ENCODE measurements around the gene KRT75. TPM values are rescaled to one million over a fixed set of nuclear protein-coding genes. Genes with fewer than 3 reads are reported as not detected.

KRT75 gene
- total RNA-seq, 1 experiment from 2014 or later, result not detected

DNA sequence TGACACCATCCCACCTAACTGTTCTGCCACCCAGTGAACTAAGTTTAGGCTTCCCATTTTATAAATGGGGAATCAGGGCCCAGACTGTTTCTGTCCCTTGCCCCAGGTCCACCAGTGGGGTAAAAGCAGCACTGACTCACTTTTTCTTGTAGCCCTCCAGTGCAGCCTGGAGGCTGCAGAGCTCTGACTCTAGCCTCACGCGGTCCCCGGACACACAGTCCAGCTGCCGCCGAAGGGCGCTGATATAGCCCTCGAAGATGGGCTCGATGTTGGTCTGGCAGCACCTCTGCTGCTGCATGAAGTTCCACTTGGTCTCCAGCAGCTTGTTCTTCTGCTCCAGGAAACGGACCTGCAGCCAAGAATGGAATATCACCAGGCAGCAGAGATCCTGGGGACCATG is 30.6 kb downstream of the KRT75 start:
- H2BK12ac ChIP-seq (ENCODE audit: insufficient read length, low read depth, low read length), result no peak overlapping the region
- Mint-ChIP-seq H3K27ac (no peak overlapping the region), H3K4me1 (peaks cover 10 to 13% of the 10 kb centered on the region in 2 experiments), H3K27me3 (ENCODE audit: low read depth) (peaks cover 3% of the 10 kb centered on the region), H3K4me3 (no peak overlapping the region), H3K9me3 (peaks cover 8 to 9% of the 10 kb centered on the region in 2 experiments), H3K36me3 (ENCODE audit: insufficient read depth in 1 of 3, low read depth in 3 of 3) (peaks cover 0 to 3% (median 1%) of the 10 kb centered on the region in 3 experiments; a peak in 4 of 7 replicates)
- no peak overlapping the region for H3K4ac ChIP-seq (ENCODE audit: low read depth, low read length)
- H3K27ac ChIP-seq (ENCODE audit: insufficient read length, low read depth, low read length), result no peak overlapping the region
- H3K23me2 ChIP-seq (ENCODE audit: insufficient read length, low read depth, low read length, poor library complexity, severe bottlenecking), result no peaks in the 10 kb centered on the region
- no peak overlapping the region for H4K91ac ChIP-seq (ENCODE audit: insufficient read length, low read depth, low read length)
- H2BK15ac ChIP-seq (ENCODE audit: low read depth, low read length), result no peak overlapping the region
- no peak overlapping the region for H3T11ph ChIP-seq (ENCODE audit: low read length)
- no peak overlapping the region for H3K9ac ChIP-seq (ENCODE audit: extremely low read depth, insufficient read length, low read length)
- no peak overlapping the region for H4K8ac ChIP-seq (replicated peaks; ENCODE audit: insufficient read length, low read depth, low read length)
- DNase-seq, result no peak
- WGBS (ENCODE audit: extremely low coverage, insufficient read length, low lambda C conversion rate), result no CpG with 5 or more reads among the region's 9 CpGs
- H3K79me2 ChIP-seq (ENCODE audit: insufficient read depth, low read length), result no peaks in the 10 kb centered on the region
- H3K18ac ChIP-seq (ENCODE audit: insufficient read length, low read depth, low read length), result no peak overlapping the region
- H4K5ac ChIP-seq (ENCODE audit: insufficient read length, low read depth, low read length), result no peak overlapping the region
- no peak overlapping the region for H3K4me2 ChIP-seq (ENCODE audit: insufficient read depth, insufficient read length, low read length)
- no peaks in the 10 kb centered on the region for H3K79me1 ChIP-seq (ENCODE audit: insufficient read depth, low read depth, low read length, poor library complexity, severe bottlenecking)
- no peaks in the 10 kb centered on the region for H3K9me3 ChIP-seq (ENCODE audit: control insufficient read depth, low read depth, low read length)
- no peaks in the 10 kb centered on the region; the same call in 1 of the 2 replicates for H3K27me3 ChIP-seq (ENCODE audit: insufficient read depth, low read length)
- no peaks in the 10 kb centered on the region for H4K20me1 ChIP-seq (ENCODE audit: control insufficient read depth, insufficient read depth, insufficient read length)
- no peak overlapping the region for H2BK5ac ChIP-seq (ENCODE audit: insufficient read length, low read length)
- H3K14ac ChIP-seq (ENCODE audit: insufficient read depth, low read length), result no peak overlapping the region
- no peak overlapping the region for H3K56ac ChIP-seq (ENCODE audit: insufficient read length, low read depth, low read length)
- no peak overlapping the region for H3K23ac ChIP-seq (ENCODE audit: insufficient read length, low read depth, low read length)
- no peak overlapping the region for H2BK120ac ChIP-seq (ENCODE audit: low read depth, low read length, poor library complexity, severe bottlenecking)
- H2AK5ac ChIP-seq (ENCODE audit: insufficient read length, low read length), result no peak overlapping the region
- H2AFZ ChIP-seq (ENCODE audit: low read length), result no peak overlapping the region
- no peak overlapping the region for H2BK20ac ChIP-seq (ENCODE audit: low read depth, low read length, poor library complexity, severe bottlenecking)
- TF ChIP-seq, protein P1, sequence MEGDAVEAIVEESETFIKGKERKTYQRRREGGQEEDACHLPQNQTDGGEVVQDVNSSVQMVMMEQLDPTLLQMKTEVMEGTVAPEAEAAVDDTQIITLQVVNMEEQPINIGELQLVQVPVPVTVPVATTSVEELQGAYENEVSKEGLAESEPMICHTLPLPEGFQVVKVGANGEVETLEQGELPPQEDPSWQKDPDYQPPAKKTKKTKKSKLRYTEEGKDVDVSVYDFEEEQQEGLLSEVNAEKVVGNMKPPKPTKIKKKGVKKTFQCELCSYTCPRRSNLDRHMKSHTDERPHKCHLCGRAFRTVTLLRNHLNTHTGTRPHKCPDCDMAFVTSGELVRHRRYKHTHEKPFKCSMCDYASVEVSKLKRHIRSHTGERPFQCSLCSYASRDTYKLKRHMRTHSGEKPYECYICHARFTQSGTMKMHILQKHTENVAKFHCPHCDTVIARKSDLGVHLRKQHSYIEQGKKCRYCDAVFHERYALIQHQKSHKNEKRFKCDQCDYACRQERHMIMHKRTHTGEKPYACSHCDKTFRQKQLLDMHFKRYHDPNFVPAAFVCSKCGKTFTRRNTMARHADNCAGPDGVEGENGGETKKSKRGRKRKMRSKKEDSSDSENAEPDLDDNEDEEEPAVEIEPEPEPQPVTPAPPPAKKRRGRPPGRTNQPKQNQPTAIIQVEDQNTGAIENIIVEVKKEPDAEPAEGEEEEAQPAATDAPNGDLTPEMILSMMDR (conservative IDR thresholded peaks at IDR 0.05), result no peak
- peaks cover 1% of the 10 kb centered on the region; the same call in 1 of the 2 replicates for H3K4me1 ChIP-seq (ENCODE audit: insufficient read depth, low read length)
